Activated CD8-positive, alpha-beta T cell treated with anti-CD3 and anti-CD28 coated beads for 36 hours (primary cell): Measurements from ENCODE around the gene ZFP1. TPM values are rescaled to one million over a fixed set of nuclear protein-coding genes. Genes with fewer than 3 reads are reported as not detected.

Experiments used
- ATAC-seq: fragments of 200-7000 bp; cut with Tn5 transposase; one replicate; pipeline ENCODE4 v1.10.0; 2021; ENCODE audit warnings: mild to moderate bottlenecking, moderate library complexity
- CTCF ChIA-PET: fragments of 350-600 bp; sonication (Branson Sonifier 250); formaldehyde crosslinking; loops from one replicate; lab custom pipeline; 2021; ENCODE audit warnings: antibody characterized with exemption; lab: Charles Lee
- POLR2A ChIA-PET: fragments of 350-600 bp; sonication (Branson Sonifier 250); formaldehyde crosslinking; loops from one replicate; lab custom pipeline; 2021; ENCODE audit warnings: antibody characterized with exemption; lab: Charles Lee
- DNase-seq: peaks from one replicate; pipeline ENCODE4 v3.0.0-alpha.2; 2020
- H3K27ac Mint-ChIP-seq: one replicate; pipeline ENCODE4 v1.8.0; 2021; ENCODE audit warnings: mild to moderate bottlenecking, mixed read lengths
- H3K27me3 Mint-ChIP-seq: one replicate; pipeline ENCODE4 v1.8.0; 2021; ENCODE audit warnings: mixed read lengths
- H3K36me3 Mint-ChIP-seq: one replicate; pipeline ENCODE4 v1.8.0; 2021; ENCODE audit warnings: low read depth, mixed read lengths
- H3K4me1 Mint-ChIP-seq: one replicate; pipeline ENCODE4 v1.8.0; 2021; ENCODE audit warnings: low read depth, mixed read lengths
- H3K4me3 Mint-ChIP-seq: one replicate; pipeline ENCODE4 v1.8.0; 2021; ENCODE audit warnings: mild to moderate bottlenecking, moderate library complexity, mixed read lengths
- H3K9me3 Mint-ChIP-seq: one replicate; pipeline ENCODE4 v1.8.0; 2021; ENCODE audit warnings: mixed read lengths
- intact Hi-C: fragments of 100-400 bp; cut with micrococcal nuclease; formaldehyde crosslinking; loops from one replicate; pipeline ENCODE4 v1.10.0; 2022
- total RNA-seq, 2 experiments: library from RNA; stranded (reverse); gene quantifications; one replicate each; pipeline ENCODE4 v1.2.3, GENCODE V29; 2021
- TF ChIP-seq, protein P1 (sequence below): fragments of 200-600 bp; IDR thresholded peaks from one replicate; pipeline ENCODE4 v1.8.0; 2022; ENCODE audit warnings: antibody characterized with exemption, mild to moderate bottlenecking

The ZFP1 gene
- total RNA-seq, 2 experiments from 2014 or later: 19.8 to 23.9 TPM

DNA sequence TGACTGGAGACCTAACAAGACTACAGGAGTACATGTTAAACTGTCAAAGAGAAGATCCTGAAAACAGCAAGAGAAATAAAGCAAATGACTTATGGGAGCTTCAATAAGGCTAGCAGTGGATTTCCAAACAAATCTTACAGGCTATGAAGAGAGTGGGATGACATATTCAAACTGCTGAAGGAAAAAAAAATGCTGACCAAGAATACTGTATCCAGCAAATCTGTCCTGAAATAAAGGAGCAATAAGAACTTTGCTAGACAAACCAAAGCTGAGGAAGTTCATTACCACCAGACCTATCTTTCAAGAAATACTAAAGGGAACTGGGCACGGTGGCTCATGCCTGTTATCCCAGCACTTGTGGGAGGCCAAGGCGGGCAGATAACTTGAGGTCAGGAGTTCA is 28.6 kb downstream of the ZFP1 start:
- intact Hi-C loops: no loop called here
- Mint-ChIP-seq H3K4me1 (no peaks in the 10 kb centered on the region), H3K27me3 (peaks cover 1% of the 10 kb centered on the region), H3K36me3 (peaks cover 9% of the 10 kb centered on the region), H3K4me3 (no peak overlapping the region), H3K27ac (no peak overlapping the region), H3K9me3 (peaks cover 51% of the 10 kb centered on the region)
- ATAC-seq (no peak), DNase-seq (no peak)
- TF ChIP-seq, protein P1, sequence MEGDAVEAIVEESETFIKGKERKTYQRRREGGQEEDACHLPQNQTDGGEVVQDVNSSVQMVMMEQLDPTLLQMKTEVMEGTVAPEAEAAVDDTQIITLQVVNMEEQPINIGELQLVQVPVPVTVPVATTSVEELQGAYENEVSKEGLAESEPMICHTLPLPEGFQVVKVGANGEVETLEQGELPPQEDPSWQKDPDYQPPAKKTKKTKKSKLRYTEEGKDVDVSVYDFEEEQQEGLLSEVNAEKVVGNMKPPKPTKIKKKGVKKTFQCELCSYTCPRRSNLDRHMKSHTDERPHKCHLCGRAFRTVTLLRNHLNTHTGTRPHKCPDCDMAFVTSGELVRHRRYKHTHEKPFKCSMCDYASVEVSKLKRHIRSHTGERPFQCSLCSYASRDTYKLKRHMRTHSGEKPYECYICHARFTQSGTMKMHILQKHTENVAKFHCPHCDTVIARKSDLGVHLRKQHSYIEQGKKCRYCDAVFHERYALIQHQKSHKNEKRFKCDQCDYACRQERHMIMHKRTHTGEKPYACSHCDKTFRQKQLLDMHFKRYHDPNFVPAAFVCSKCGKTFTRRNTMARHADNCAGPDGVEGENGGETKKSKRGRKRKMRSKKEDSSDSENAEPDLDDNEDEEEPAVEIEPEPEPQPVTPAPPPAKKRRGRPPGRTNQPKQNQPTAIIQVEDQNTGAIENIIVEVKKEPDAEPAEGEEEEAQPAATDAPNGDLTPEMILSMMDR: no peak
- ChIA-PET CTCF (interaction anchor here (1.3 kb wide), 2 partner anchors 22 to 23 kb away, joined by 4 to 5 read pairs; no protein-coding TSS in a partner anchor), POLR2A (no interaction called here)

DNA sequence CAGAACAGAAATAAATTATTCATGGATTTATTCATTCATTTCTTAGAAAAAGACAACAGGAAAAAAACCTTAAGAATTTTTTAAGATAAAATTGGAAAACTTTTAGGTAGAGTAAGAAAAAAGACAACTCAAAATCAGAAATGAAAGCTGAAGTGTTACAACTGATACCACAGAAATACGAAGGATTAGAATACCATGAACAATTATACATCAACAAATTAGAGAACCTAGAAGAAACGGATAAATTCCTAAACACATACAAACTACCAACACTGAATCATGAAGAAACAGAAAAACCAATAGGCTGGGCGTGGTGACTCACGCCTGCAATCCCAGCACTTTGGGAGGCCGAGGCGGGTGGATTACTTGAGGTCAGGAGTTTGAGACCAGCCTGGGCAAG is 30.9 kb downstream of the ZFP1 start:
- ATAC-seq: no peak
- H3K4me3 Mint-ChIP-seq: no peak overlapping the region
- H3K4me1 Mint-ChIP-seq: no peaks in the 10 kb centered on the region
- H3K36me3 Mint-ChIP-seq: no peaks in the 10 kb centered on the region
- H3K27ac Mint-ChIP-seq: no peak overlapping the region
- DNase-seq: no peak
- H3K27me3 Mint-ChIP-seq: peaks cover 1% of the 10 kb centered on the region
- TF ChIP-seq, protein P1: no peak
- ChIA-PET POLR2A (no interaction called here), CTCF (no interaction called here)
- intact Hi-C loops: no loop called here
- H3K9me3 Mint-ChIP-seq: peaks cover 32% of the 10 kb centered on the region

DNA sequence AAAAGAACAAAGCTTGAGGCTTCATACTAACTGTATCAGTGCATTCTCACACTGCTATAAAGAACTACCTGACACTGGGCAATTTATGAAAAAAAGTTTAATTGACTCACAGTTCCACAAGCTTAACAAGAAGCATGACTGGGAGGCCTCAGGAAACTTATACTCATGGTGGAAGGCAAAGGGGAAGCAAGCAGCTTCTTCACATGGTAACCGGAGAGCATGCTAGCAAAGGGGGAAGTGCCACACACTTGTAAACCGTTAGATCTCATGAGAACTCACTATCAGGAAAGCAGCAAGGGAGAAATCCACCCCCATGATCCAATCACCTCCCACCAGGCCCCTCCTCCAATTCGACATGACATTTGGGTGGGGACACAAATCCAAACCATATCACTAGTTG is 33.3 kb downstream of the ZFP1 start:
- Mint-ChIP-seq H3K4me3 (no peak overlapping the region), H3K27ac (no peak overlapping the region), H3K4me1 (no peaks in the 10 kb centered on the region), H3K36me3 (no peaks in the 10 kb centered on the region), H3K9me3 (peaks cover 19% of the 10 kb centered on the region), H3K27me3 (peaks cover 1% of the 10 kb centered on the region)
- TF ChIP-seq, protein P1: no peak
- DNase-seq (no peak), ATAC-seq (no peak)
- intact Hi-C loops: no loop called here
- POLR2A ChIA-PET: no interaction called here
- CTCF ChIA-PET: no interaction called here

DNA sequence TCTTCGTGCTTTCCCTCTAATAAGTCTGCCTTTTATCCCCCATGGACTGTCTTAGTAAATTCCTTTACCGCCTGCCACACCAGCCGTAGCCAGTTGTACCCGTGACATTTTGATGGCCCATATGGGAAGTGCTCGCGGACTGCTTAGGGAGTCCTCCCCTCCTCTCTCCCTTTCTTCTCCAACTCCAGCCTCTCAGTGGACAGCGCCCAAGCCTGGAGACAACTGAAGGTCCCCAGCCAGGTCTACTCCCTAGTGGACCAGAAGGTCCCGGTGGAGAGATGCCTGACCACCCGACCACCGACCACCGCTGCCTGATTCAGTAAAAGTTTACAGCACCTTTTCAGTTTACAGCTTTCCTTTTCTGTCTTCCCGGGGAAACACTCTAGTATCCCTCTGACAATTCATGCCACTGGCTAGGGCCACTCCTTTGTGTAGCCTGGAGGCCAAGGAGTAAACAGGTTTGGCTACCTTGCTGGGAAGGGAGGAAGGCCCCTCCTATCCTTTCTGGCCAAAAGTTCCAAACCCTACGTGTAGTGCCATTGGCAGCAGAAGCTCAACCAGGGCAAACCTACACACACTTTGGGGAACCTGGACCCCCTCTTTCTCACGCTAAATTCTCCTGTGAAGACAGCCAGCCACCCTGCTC is 40.6 kb downstream of the ZFP1 start:
- H3K9me3 Mint-ChIP-seq: no peaks in the 10 kb centered on the region
- DNase-seq (no peak), ATAC-seq (no peak)
- H3K27ac Mint-ChIP-seq: no peak overlapping the region
- intact Hi-C loops: no loop called here
- no peak overlapping the region for H3K4me3 Mint-ChIP-seq
- ChIA-PET CTCF (interaction anchor here (3.4 kb wide), 1 partner anchor 10 kb away, joined by 21 read pairs; no protein-coding TSS in a partner anchor), POLR2A (no interaction called here)
- no peaks in the 10 kb centered on the region for H3K4me1 Mint-ChIP-seq
- no peaks in the 10 kb centered on the region for H3K36me3 Mint-ChIP-seq
- H3K27me3 Mint-ChIP-seq: no peaks in the 10 kb centered on the region
- TF ChIP-seq, protein P1: no peak

DNA sequence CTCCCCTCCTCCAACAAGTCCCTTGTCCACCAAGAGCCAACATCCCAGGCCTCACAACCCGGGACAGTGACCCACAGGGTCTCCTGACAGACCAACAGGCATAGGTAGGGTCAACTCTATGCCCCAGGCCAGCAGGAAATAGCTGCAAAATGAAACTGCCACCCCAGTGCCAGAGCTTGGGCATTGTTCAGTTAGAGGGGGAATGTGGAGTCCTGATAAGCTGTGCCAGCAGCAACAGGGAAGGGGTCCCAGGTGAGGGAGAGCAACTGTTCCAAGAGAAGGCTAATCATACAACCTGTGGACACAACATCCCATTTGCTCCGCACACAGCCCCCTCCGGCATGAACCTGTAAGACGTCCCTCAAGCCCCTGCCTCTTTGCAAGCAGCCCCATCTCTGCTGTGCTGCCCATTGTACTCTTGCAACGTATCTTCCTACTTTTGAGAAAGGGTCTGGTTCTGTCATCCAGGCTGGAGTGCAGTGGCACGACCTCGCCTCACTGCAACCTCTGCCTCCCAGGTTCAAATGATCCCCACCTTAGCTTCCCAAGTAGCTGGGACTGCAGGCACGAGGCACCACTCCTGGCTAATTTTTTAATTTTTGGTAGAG is 41.4 kb downstream of the ZFP1 start:
- POLR2A ChIA-PET: no interaction called here
- Mint-ChIP-seq H3K36me3 (no peaks in the 10 kb centered on the region), H3K4me1 (no peaks in the 10 kb centered on the region), H3K9me3 (no peaks in the 10 kb centered on the region), H3K4me3 (no peak overlapping the region), H3K27ac (no peak overlapping the region), H3K27me3 (no peaks in the 10 kb centered on the region)
- DNase-seq: no peak
- intact Hi-C loops: no loop called here
- ATAC-seq: no peak
- CTCF ChIA-PET: interaction anchor here (3.4 kb wide), 1 partner anchor 9 kb away, joined by 21 read pairs; no protein-coding TSS in a partner anchor
- TF ChIP-seq, protein P1: no peak
